ENCODE measurements around the gene SERPINA3. TPM values are rescaled to one million over a fixed set of nuclear protein-coding genes. Genes with fewer than 3 reads are reported as not detected.

Gene SERPINA3
- total and polyA plus RNA-seq, 2 of the 8 experiments (the other 6 are each of a cell fraction or from before 2014, with no cell fraction given) = not detected

DNA sequence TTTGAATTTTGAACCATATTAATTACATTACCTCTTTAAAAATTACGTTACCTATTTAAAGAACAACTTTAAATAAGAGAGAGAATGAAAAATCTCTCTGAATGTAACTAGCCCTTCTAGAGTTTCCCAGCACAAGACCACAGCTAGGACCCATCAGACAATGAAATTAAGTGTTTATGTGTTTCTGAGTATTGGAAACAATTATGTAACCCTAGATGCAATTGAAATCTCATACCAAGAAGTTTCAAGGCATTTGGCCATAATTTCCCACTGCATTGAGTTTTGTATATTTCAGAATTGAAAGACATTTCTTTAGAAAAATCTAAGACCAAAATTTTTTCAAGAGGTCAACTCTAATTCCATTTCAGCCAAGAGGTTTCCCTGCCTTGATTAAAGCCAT is 47.1 kb downstream of the SERPINA3 start (continued):
- TF ChIP-seq EZH2 (IDR thresholded peaks at IDR 0.05; ENCODE audit: low read depth, low read length, severe bottlenecking) (no peak), SP4 (IDR thresholded peaks at IDR 0.05; ENCODE audit: low read length) (no peak), CHD2 (IDR thresholded peaks at IDR 0.05; ENCODE audit: low read length) (no peak)
